Psoas muscle (tissue), 8 donors: ENCODE measurements around the gene PRMT2. TPM values are rescaled to one million over a fixed set of nuclear protein-coding genes. Genes with fewer than 3 reads are reported as not detected.

ENCODE experiments used
- ATAC-seq, 4 donors: fragments of 200-7000 bp; cut with Tn5 transposase; one replicate each; pipeline ENCODE4 v1.9.1; 2020; ENCODE audit warnings: moderate library complexity in 3 of 4, mild to moderate bottlenecking in 2 of 4
- DNase-seq, 2 donors: peaks; one replicate each; pipeline ENCODE4 v3.0.0-alpha.2; 2020
- H3K27ac ChIP-seq: fragments of 200-600 bp; one replicate; pipeline ENCODE4 v1.8.0; 2022
- H3K27me3 ChIP-seq, 3 donors: fragments of 200-600 bp in 1 of 3; one replicate each; pipeline versions ENCODE4 v1.6.1 to v1.8.0; 2013 to 2022; ENCODE audit warnings: low read length in 2 of 3, mild to moderate bottlenecking in 2 of 3, moderate library complexity in 1 of 3; ENCODE audit not compliant: insufficient read depth in 3 of 3
- H3K36me3 ChIP-seq, 2 donors: fragments of 200-600 bp in 1 of 2; one replicate each; pipeline versions ENCODE4 v1.6.1 to v1.8.0; 2013 to 2022; ENCODE audit warnings: low read depth in 1 of 2, mild to moderate bottlenecking in 1 of 2, moderate library complexity in 1 of 2; ENCODE audit not compliant: insufficient read depth in 1 of 2
- H3K4me1 ChIP-seq: fragments of 200-600 bp; one replicate; pipeline ENCODE4 v1.8.0; 2022
- H3K4me3 ChIP-seq: fragments of 200-600 bp; one replicate; pipeline ENCODE4 v1.8.0; 2022; ENCODE audit warnings: mild to moderate bottlenecking
- H3K9me3 ChIP-seq: fragments of 200-600 bp; one replicate; pipeline ENCODE4 v1.8.0; 2022
- WGBS, 3 donors: extraction: QIAGEN DNeasy Blood & Tissue Kit; methylation state at CpG; one replicate each; pipeline versions ENCODE4 v1.1.6 to v1.1.7; 2013; 5-methylcytosine and 5-hydroxymethylcytosine counted together
- intact Hi-C, 2 donors: fragments of 100-400 bp; cut with DNase I; formaldehyde crosslinking; loops; one replicate each; pipeline versions ENCODE4 v1.11.0 to v1.14.2; 2022
- polyA plus RNA-seq, 3 donors: library from polyadenylated mRNA; stranded (reverse); fragments of 200-250 nt; gene quantifications; one replicate each; pipeline ENCODE4 v1.2.3, GENCODE V29; 2013
- total RNA-seq, 4 donors: library from RNA; stranded (reverse); fragmentation: NEBNext Ultra II Directional in 2 of 4; extraction: Animal tissue kit (Norgen Biotek cat#: 25700) in 2 of 4; gene quantifications; one replicate each; pipeline versions ENCODE4 v1.2.1 to v1.2.4, GENCODE V29; 2021 to 2023
- TF ChIP-seq, protein P1 (sequence below): fragments of 200-600 bp; IDR thresholded peaks from one replicate; pipeline ENCODE4 v1.8.0; 2022; ENCODE audit warnings: antibody characterized with exemption
- donor health status: healthy with polysubstance abuse.
- donor health status: DM: no; HTN: no; CAD: no; lungs with moderate emphysema.
- donor health status: Bipolar disorder and iron deficiency.
- donor health status: healthy.
- donor health status: DM: yes; HTN: yes; CAD: no.
- donor health status: DM: no; HTN: no; CAD: no.
- donor health status: DM: no; HTN: no; CAD: no.
- donor health status: DM: yes; HTN: yes; CAD: no.

The PRMT2 gene
- total and polyA plus RNA-seq, 7 donors, result 15.4 to 41.5 (median 28.5) TPM

DNA sequence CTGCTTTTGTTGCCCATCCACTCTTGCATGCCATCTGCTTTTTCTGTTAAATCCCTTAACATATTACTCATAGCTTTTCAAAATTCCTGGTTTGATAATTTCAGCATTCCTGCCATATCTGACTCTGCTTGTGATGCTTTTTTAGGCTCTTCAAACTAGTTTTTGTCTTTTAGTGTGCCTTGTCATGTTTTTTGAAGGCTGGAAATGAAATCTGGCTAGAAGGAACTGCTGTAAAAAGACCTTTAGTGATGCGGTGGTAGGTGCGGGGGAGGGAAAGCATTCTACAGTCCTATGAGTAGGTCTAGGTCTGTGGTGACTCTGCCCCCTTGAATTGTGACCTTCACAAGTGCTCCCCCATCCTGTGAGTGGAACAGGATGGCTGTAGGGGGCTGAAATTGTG lies 15.6 kb upstream of the PRMT2 start:
- Histone ChIP-seq H3K4me3 (no peak overlapping the region), H3K27me3 (peaks cover 0 to 11% (median 0%) of the 10 kb centered on the region in 3 donors), H3K4me1 (no peaks in the 10 kb centered on the region), H3K27ac (no peak overlapping the region), H3K36me3 (no peaks in the 10 kb centered on the region), H3K9me3 (no peaks in the 10 kb centered on the region)
- intact Hi-C loops, result no loop called here
- ATAC-seq, result no peak
- DNase-seq, result no peak
- TF ChIP-seq, protein P1, sequence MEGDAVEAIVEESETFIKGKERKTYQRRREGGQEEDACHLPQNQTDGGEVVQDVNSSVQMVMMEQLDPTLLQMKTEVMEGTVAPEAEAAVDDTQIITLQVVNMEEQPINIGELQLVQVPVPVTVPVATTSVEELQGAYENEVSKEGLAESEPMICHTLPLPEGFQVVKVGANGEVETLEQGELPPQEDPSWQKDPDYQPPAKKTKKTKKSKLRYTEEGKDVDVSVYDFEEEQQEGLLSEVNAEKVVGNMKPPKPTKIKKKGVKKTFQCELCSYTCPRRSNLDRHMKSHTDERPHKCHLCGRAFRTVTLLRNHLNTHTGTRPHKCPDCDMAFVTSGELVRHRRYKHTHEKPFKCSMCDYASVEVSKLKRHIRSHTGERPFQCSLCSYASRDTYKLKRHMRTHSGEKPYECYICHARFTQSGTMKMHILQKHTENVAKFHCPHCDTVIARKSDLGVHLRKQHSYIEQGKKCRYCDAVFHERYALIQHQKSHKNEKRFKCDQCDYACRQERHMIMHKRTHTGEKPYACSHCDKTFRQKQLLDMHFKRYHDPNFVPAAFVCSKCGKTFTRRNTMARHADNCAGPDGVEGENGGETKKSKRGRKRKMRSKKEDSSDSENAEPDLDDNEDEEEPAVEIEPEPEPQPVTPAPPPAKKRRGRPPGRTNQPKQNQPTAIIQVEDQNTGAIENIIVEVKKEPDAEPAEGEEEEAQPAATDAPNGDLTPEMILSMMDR, result no peak
- 85 to 94% (median 88%) methylated on average over 2 of the region's 2 CpGs for WGBS, 3 donors

- no peak overlapping the region for H3K4me3 ChIP-seq
- intact Hi-C loops, result no loop called here
- H3K4me1 ChIP-seq, result no peaks in the 10 kb centered on the region
- TF ChIP-seq, protein P1, result no peak
- no peak overlapping the region for H3K27ac ChIP-seq
- peaks cover 4% of the 10 kb centered on the region for H3K9me3 ChIP-seq
- H3K27me3 ChIP-seq, result peaks cover 0 to 11% (median 6%) of the 10 kb centered on the region in 3 donors
- no peak for ATAC-seq
- no peaks in the 10 kb centered on the region for H3K36me3 ChIP-seq
- WGBS, 3 donors, result 57 to 75% (median 62%) methylated on average over 7 of the region's 7 CpGs
- DNase-seq, result no peak
Measured at GRCh38 chr21:46620846-46621245, 14.6 kb upstream of the PRMT2 start.

DNA sequence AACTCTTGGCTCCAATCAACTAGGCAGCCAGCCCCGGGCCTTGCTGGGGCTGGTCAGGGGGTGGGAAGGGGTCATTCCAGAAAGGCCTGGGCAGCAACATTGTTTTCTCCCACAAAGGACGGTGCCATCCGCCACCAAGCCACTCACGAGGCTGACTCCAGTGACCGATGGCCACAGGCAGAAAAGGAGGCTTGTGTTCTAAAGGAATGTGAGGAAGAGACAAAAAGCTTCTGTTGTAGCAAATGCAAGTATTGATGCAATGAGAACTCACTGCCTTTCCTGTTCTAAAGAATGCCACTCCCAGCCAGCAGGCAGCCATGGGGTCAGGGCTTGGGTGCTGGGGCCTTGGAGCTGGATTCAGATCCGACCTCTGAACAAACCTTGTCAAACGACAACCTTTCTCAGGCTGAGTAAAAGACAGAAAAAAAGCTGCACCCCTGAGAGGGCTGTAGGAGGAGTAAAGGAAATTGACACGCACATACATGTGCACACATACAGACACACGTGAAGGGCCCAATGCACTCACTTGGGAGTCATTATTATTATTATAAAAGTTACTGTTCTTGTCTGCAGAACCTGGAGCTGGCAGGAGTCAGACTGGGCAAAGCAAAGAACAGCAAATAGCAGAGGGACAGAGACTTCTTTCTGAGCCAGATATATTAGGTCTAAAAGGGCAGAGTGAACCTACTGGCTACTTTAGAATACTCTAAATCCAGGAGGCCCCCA lies 13.9 kb upstream of the PRMT2 start:
- 40 to 63% (median 51%) methylated on average over 9 of the region's 9 CpGs for WGBS, 3 donors
- peaks cover 0 to 11% (median 6%) of the 10 kb centered on the region in 3 donors for H3K27me3 ChIP-seq
- no peak overlapping the region for H3K27ac ChIP-seq
- ATAC-seq (no peak), DNase-seq (no peak)
- H3K4me3 ChIP-seq, result no peak overlapping the region
- TF ChIP-seq, protein P1, result no peak
- intact Hi-C loops, result no loop called here
- peaks cover 8% of the 10 kb centered on the region for H3K9me3 ChIP-seq
- no peaks in the 10 kb centered on the region for H3K4me1 ChIP-seq
- H3K36me3 ChIP-seq, result no peaks in the 10 kb centered on the region

DNA sequence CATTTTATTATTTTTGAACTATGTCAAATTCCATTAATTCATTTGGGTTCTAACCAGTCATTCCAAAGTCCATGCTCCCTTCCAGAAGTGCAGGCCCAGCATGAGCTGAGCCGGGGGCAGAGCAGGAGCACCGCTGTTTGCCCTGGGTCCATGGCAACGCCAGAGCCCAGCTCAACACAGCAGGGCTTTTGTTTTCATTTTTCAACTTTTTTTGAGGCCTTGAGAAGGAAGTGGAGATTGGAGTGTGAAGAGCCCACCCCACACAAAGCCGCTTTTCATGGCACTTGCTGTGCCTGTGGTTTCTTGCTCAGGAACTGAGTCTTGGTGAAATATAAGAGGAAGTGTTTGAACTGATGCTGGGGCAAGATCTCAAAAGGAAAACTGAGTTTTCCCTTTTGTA lies 13.2 kb upstream of the PRMT2 start:
- intact Hi-C loops, result no loop called here
- DNase-seq (peak in 1 of 2 donors; percentile 62), ATAC-seq (peak in 1 of 4 donors; percentile 37)
- Histone ChIP-seq H3K4me1 (no peaks in the 10 kb centered on the region), H3K4me3 (no peak overlapping the region), H3K36me3 (no peaks in the 10 kb centered on the region), H3K27ac (no peak overlapping the region), H3K27me3 (peaks cover 0 to 11% (median 9%) of the 10 kb centered on the region in 3 donors), H3K9me3 (peaks cover 8% of the 10 kb centered on the region)
- WGBS, 3 donors, result 49 to 66% (median 50%) methylated on average over 4 of the region's 4 CpGs
- TF ChIP-seq, protein P1, result no peak
